ENCODE data around the gene ARL13B.

DNA sequence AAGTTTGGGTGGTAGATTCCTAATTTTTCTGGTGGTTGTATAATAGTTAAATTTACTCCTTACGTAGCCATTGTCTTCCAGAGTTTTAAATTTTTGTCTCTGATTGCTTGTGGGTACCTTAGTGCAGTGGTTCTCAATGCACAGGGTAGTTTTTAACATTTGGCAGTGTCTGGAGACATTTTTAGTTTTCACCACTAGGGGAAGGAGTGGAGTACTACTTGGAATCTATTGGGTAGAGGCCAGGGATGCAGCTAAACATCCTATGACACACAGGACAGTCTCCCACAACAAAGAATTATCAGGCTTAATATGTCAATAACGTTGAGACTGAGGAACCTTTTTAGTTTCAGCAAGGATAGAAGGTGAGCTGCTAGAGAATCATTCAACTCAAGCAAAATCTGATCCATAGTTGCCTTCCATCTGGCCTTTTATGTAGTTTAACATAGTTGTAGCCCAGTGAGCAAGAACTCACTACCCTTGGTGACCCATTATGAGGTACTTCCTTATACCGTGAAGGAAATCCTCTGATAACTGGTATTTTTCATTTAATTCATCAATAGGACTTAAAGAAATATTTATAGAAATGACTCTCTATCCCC is 57.1 kb downstream of the ARL13B start:
- TF ChIP-seq, protein P1, sequence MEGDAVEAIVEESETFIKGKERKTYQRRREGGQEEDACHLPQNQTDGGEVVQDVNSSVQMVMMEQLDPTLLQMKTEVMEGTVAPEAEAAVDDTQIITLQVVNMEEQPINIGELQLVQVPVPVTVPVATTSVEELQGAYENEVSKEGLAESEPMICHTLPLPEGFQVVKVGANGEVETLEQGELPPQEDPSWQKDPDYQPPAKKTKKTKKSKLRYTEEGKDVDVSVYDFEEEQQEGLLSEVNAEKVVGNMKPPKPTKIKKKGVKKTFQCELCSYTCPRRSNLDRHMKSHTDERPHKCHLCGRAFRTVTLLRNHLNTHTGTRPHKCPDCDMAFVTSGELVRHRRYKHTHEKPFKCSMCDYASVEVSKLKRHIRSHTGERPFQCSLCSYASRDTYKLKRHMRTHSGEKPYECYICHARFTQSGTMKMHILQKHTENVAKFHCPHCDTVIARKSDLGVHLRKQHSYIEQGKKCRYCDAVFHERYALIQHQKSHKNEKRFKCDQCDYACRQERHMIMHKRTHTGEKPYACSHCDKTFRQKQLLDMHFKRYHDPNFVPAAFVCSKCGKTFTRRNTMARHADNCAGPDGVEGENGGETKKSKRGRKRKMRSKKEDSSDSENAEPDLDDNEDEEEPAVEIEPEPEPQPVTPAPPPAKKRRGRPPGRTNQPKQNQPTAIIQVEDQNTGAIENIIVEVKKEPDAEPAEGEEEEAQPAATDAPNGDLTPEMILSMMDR (IDR thresholded peaks at IDR 0.05) = no peak
- TF ChIP-seq EP300 (IDR thresholded peaks at IDR 0.05) = no peak
- no peak for TF ChIP-seq POLR2A (IDR thresholded peaks at IDR 0.05)

Measured in ovary (tissue), 3 donors.